Measurements from ENCODE around the gene ATG5. TPM values are rescaled to one million over a fixed set of nuclear protein-coding genes. Genes with fewer than 3 reads are reported as not detected.

Gene ATG5
- total RNA-seq, 3 donors from 2014 or later (not counting 1 experiment from before 2014, with no cell fraction given): 27.5 to 39.0 (median 35.4) TPM

GRCh38 chr6:106134906-106135634 lies 190.5 kb downstream of the ATG5 start:
- Histone ChIP-seq H3K27ac (ENCODE audit: low read length) (no peak overlapping the region), H3K9me3 (ENCODE audit: control insufficient read depth, insufficient read depth, low read length) (no peaks in the 10 kb centered on the region), H3K4me3 (ENCODE audit: low read length) (no peak overlapping the region), H3K36me3 (ENCODE audit: control insufficient read depth, insufficient read depth, low read length) (no peaks in the 10 kb centered on the region), H3K4me1 (ENCODE audit: control insufficient read depth, insufficient read depth, low read length) (no peaks in the 10 kb centered on the region), H3K27me3 (ENCODE audit: control insufficient read depth, insufficient read depth, low read length) (no peaks in the 10 kb centered on the region)
- no peaks in the 10 kb centered on the region for H3K27me3 Mint-ChIP-seq (ENCODE audit: low read depth in 2 of 2)
- ATAC-seq: no peak
- no peaks in the 10 kb centered on the region for H3K36me3 Mint-ChIP-seq
- TF ChIP-seq CTCF (IDR thresholded peaks at IDR 0.05): no peak
- H3K27ac Mint-ChIP-seq: no peak overlapping the region
- peaks cover 1 to 15% of the 10 kb centered on the region in 2 donors for H3K4me1 Mint-ChIP-seq
- no peak overlapping the region for H3K4me3 Mint-ChIP-seq
- intact Hi-C loops (cut with micrococcal nuclease): no loop called here
- DNase-seq: no peak
- 90% methylated on average over 18 of the region's 18 CpGs for WGBS (ENCODE audit: insufficient coverage)
- no peaks in the 10 kb centered on the region for H3K9me3 Mint-ChIP-seq

Other genes with a start within 250 kb of the ATG5 start
- 100 to 1,000 TPM; 165 to 180 (median 177) TPM for gene PRDM1, start 239.4 kb downstream of the ATG5 start, total RNA-seq
- gene CRYBG1, start 35.0 kb upstream of the ATG5 start, total RNA-seq: 10 to 100 TPM; 16.3 to 21.8 (median 17.5) TPM